B cell (primary cell): Measurements from ENCODE around the gene DOCK6.

Experiments used
- EZH2 ChIP-seq: IDR thresholded peaks from 2 replicates; pipeline ENCODE4 v1.6.1; 2012; ENCODE audit warnings: borderline replicate concordance, low read depth, mild to moderate bottlenecking, moderate library complexity, low read length; ENCODE audit not compliant: insufficient read depth, poor library complexity, severe bottlenecking
- TF ChIP-seq, protein P1 (sequence below): fragments of 200-600 bp; IDR thresholded peaks from one replicate; pipeline ENCODE4 v1.8.0; 2022; ENCODE audit warnings: antibody characterized with exemption, mild to moderate bottlenecking

DNA sequence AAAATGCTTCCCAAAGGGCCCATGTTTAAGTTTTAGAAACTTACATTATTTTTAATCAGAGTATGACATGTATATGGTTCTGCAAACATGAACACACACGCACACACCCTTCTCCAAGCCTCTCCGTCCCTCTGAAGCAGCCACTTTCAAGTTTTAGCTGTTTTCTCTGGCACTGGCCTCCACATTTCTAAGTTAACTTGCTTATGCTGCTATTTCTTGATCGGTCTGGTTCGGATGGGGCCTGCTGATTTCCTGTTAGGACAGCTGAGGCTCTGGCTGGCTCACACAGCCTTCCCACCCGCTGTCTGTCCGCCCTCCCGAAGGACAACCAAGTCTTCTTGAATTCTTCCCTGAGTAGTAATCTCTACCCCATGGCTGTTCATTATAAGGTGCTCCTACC lies 111.1 kb downstream of the DOCK6 start:
- TF ChIP-seq, protein P1, sequence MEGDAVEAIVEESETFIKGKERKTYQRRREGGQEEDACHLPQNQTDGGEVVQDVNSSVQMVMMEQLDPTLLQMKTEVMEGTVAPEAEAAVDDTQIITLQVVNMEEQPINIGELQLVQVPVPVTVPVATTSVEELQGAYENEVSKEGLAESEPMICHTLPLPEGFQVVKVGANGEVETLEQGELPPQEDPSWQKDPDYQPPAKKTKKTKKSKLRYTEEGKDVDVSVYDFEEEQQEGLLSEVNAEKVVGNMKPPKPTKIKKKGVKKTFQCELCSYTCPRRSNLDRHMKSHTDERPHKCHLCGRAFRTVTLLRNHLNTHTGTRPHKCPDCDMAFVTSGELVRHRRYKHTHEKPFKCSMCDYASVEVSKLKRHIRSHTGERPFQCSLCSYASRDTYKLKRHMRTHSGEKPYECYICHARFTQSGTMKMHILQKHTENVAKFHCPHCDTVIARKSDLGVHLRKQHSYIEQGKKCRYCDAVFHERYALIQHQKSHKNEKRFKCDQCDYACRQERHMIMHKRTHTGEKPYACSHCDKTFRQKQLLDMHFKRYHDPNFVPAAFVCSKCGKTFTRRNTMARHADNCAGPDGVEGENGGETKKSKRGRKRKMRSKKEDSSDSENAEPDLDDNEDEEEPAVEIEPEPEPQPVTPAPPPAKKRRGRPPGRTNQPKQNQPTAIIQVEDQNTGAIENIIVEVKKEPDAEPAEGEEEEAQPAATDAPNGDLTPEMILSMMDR = no peak
- TF ChIP-seq EZH2 = no peak
